ENCODE results near the gene SCAF1. TPM values are rescaled to one million over a fixed set of nuclear protein-coding genes. Genes with fewer than 3 reads are reported as not detected.

SCAF1 gene
- polyA plus RNA-seq, 4 donors = 25.0 to 50.3 (median 40.5) TPM

GRCh38 chr19:49662011-49662410 is 20.0 kb downstream of the SCAF1 start:
- DNase-seq (ENCODE audit: low read depth in 4 of 4, low spot score in 2 of 4) = no peak

- no peak for DNase-seq (ENCODE audit: low read depth in 4 of 4, low spot score in 2 of 4)
Measured at GRCh38 chr19:49663224-49663623, 21.2 kb downstream of the SCAF1 start.

GRCh38 chr19:49664171-49665035 is 22.4 kb downstream of the SCAF1 start:
- peak in 1 of 4 donors; percentile 64 for DNase-seq (ENCODE audit: low read depth in 4 of 4, low spot score in 2 of 4)

GRCh38 chr19:49665036-49665350 is 23.0 kb downstream of the SCAF1 start:
- no peak for DNase-seq (ENCODE audit: low read depth in 4 of 4, low spot score in 2 of 4)

- peak; percentile 87 to 97 (median 92) for DNase-seq (ENCODE audit: low read depth in 4 of 4, low spot score in 2 of 4)
Measured at GRCh38 chr19:49665351-49666119, 23.5 kb downstream of the SCAF1 start, which contains the start of the genes BCL2L12 and IRF3. TSS of gene BCL2L12 (plus strand) at chr19:49665933. CDS start at chr19:49666693, 760 bp downstream. TSS of gene IRF3 (minus strand) at chr19:49665857. CDS start at chr19:49664838, 1,019 bp downstream.

GRCh38 chr19:49666120-49666444 is 24.1 kb downstream of the SCAF1 start:
- no peak for DNase-seq (ENCODE audit: low read depth in 4 of 4, low spot score in 2 of 4)

GRCh38 chr19:49667473-49667872 is 25.5 kb downstream of the SCAF1 start:
- no peak for DNase-seq (ENCODE audit: low read depth in 4 of 4, low spot score in 2 of 4)

GRCh38 chr19:49669516-49669915 is 27.5 kb downstream of the SCAF1 start:
- DNase-seq (ENCODE audit: low read depth in 4 of 4, low spot score in 2 of 4) = no peak

- no peak for DNase-seq (ENCODE audit: low read depth in 4 of 4, low spot score in 2 of 4)
Measured at GRCh38 chr19:49672131-49672919, 30.3 kb downstream of the SCAF1 start.

GRCh38 chr19:49676136-49676783 is 34.3 kb downstream of the SCAF1 start:
- DNase-seq (ENCODE audit: low read depth in 4 of 4, low spot score in 2 of 4) = peak in 1 of 4 donors; percentile 98

GRCh38 chr19:49676784-49677230 is 34.8 kb downstream of the SCAF1 start:
- DNase-seq (ENCODE audit: low read depth in 4 of 4, low spot score in 2 of 4) = peak; percentile 100

- no peak for DNase-seq (ENCODE audit: low read depth in 4 of 4, low spot score in 2 of 4)
Measured at GRCh38 chr19:49677231-49677900, 35.4 kb downstream of the SCAF1 start, which contains the start of gene PRMT1. TSS of gene PRMT1 (plus strand) at chr19:49677271. CDS start at chr19:49677281, 10 bp downstream.

- DNase-seq (ENCODE audit: low read depth in 4 of 4, low spot score in 2 of 4) = peak; percentile 66 to 88 (median 78)
Measured at GRCh38 chr19:49677901-49678674, 36.1 kb downstream of the SCAF1 start.

- DNase-seq (ENCODE audit: low read depth in 4 of 4, low spot score in 2 of 4) = no peak
Measured at GRCh38 chr19:49678985-49679770, 37.2 kb downstream of the SCAF1 start.

- DNase-seq (ENCODE audit: low read depth in 4 of 4, low spot score in 2 of 4) = no peak
Measured at GRCh38 chr19:49679771-49680413, 37.9 kb downstream of the SCAF1 start.

- DNase-seq (ENCODE audit: low read depth in 4 of 4, low spot score in 2 of 4) = peak in 2 of 4 donors; percentile 83 to 87
Measured at GRCh38 chr19:49680421-49681351, 38.7 kb downstream of the SCAF1 start.
